Panc1 (cell line): ENCODE measurements around the gene ACBD3.

ENCODE experiments used
- CTCF ChIP-seq: fragments of 450-650 bp; IDR thresholded peaks from 2 replicates; pipeline ENCODE4 v1.5.1; 2017; ENCODE audit warnings: mild to moderate bottlenecking
- POLR2AphosphoS5 ChIP-seq: IDR thresholded peaks from 2 replicates; pipeline ENCODE4 v1.6.1; 2012; ENCODE audit warnings: mild to moderate bottlenecking, low read depth, low read length, moderate library complexity
- REST ChIP-seq, 2 experiments: IDR thresholded peaks; 2 replicates each; pipeline ENCODE4 v1.6.1; 2011 to 2012; ENCODE audit warnings: low read depth in 2 of 2, control low read depth in 1 of 2, low read length in 1 of 2, mild to moderate bottlenecking in 1 of 2, moderate library complexity in 1 of 2; ENCODE audit not compliant: insufficient read depth in 1 of 2
- SIN3A ChIP-seq: IDR thresholded peaks from 2 replicates; pipeline ENCODE4 v1.6.1; 2012; ENCODE audit warnings: low read depth, mild to moderate bottlenecking, low read length, moderate library complexity, borderline replicate concordance; ENCODE audit not compliant: insufficient read depth

GRCh38 chr1:226125831-226126230 is 60.7 kb downstream of the ACBD3 start:
- TF ChIP-seq CTCF (no peak), POLR2AphosphoS5 (no peak), SIN3A (no peak), REST (IDR thresholded peaks at IDR 0.05; ENCODE audit: insufficient read depth in 1 of 2, low read depth in 2 of 2, low read length in 1 of 2) (no peak)
